GM18861 (cell line): ENCODE measurements around the gene GRAP.
A peak's percentile ranks its signal among the peaks of the same experiment; 100 is the strongest.
"Not testable (repeated sequence)": the region's sequence is repeated elsewhere in the genome, so short reads cannot be mapped to it uniquely, and the experiment has no call there.

Experiments
- ATAC-seq: cut with Tn5 transposase; IDR thresholded peaks from one replicate; pipeline ENCODE4 v1.9.1; 2021; ENCODE audit not compliant: unreplicated experiment

GRAP gene

GRCh38 chr17:19046782-19047375 lies at the start of gene GRAP:
Gene GRAP (minus strand): TSS chr17:19046957. CDS start chr17:19046926, 31 bp downstream.
- ATAC-seq, result not testable (repeated sequence)

GRCh38 chr17:19093684-19094438 lies 47.1 kb upstream of the GRAP start:
- ATAC-seq, result not testable (repeated sequence)

- ATAC-seq, result not testable (repeated sequence)
These were observed 46.3 kb upstream of the GRAP start for GRCh38 chr17:19092737-19093683.

DNA sequence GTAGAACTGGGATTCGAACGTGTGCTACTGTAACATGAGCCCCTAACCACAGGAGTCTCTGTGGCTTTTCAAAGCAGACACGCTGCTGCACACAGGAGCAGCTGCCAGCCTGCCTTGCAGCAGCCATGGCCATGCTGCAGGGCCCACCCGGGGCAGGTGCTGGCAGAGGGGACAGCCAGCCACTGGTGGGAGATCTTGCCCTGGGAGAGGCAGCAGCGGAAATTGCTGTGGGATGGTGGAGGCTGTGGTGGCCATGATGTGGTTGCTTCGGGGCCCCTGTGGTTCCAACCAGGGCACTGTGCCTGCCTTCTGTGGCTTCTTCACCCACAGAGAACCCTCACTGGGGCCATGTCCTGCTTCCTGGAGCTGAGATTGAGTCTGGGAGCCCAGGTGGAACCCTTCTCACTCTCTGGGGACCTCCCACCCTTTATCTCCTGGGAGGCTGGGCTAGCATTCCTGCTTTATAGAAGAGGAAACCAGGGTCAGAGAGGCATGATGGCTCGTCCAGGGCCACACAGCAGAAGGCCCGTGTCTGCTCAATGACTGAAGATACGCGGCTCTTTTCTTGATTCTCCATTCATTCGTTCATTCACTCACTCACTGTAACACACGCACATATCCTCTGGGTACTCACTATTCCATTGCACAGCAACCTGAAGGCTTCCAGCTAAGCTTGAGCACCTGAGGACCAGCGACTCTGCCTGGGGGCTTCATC lies 43.5 kb upstream of the GRAP start:
- ATAC-seq, result peak; percentile 35

DNA sequence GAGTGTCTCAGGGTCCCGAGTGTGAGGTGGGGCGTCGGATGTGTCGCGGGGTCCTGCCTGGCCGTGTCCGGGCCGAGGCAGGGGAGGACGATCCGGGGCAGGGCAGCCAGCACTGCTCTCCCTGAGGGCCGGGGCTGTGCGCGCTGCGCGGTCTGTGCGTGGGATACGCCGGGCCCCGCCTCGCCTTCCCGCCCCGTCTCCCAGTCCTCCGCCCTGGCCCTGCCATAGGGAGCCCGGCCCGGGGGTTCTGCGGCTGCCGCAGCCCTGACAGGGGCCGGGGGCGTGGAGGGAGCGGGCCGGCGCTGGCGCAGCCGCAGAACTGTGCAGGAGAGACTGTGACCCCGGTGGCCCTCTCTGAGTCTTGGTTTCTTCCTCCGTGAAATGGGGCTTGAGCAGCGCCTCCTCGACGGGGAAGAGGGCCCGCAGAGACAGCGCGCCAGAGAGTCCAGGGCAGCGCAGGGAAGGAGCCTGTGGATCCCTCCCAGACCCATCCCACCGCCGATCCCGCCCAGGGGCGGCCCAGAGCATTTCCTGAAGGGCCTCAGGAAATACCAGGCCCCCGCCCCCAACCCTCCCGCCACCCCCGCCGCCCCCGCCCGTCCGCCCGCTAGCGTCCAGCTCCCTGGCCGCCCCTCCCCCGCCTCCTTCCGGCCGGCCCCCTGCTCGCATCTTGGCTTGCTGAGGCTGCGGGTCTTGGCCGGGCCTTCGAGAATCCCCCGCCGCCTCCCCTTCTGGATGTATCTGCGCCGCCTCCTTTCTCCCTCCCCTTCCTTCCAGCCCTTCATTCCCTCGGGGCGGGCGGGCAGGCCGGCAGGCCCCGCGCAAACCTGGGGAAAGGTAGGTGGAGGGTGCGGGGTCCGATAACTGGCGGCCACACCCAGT lies 42.3 kb upstream of the GRAP start:
- ATAC-seq, result not testable (repeated sequence)

GRCh38 chr17:19077386-19077785 lies 30.6 kb upstream of the GRAP start:
- ATAC-seq, result not testable (repeated sequence)

DNA sequence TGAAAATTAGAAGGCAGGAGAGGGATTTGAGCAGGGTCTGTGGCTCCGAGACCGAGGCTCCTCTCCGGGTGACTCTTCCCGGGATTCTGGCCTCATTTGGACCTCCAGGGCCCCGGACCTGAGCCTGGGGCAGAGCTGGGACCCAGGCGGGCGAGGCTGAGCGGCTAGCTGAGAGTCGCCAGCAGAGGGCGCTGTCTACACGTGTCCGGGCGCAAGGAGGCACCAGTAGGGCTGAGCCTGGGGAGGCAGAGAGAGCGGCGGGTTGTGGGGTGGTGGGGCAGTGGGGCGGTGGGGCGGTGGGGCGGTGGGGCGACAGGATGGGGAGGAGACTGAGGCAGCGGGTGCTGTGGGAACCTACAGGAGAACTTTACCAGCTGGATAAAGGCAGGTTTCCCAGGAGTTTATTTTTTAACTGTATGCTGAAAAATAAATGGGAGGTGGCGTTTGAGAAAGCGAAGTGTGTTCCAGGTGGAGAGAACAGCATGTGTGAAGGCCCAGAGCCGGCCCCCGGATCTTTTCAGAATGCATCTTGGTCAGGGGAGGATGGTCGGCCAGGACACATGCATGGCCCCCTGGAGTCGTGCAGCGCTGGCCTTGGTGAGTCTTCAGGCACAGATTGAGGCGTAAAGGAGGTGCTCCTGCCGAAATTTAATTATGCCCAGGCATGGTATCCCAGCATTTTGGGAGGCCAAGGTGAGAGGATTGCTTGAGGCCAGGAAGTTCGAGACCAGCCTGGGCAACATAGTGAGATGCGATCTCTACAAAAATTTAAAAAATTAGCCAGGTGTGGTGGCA lies 29.8 kb upstream of the GRAP start:
- ATAC-seq, result not testable (repeated sequence)

DNA sequence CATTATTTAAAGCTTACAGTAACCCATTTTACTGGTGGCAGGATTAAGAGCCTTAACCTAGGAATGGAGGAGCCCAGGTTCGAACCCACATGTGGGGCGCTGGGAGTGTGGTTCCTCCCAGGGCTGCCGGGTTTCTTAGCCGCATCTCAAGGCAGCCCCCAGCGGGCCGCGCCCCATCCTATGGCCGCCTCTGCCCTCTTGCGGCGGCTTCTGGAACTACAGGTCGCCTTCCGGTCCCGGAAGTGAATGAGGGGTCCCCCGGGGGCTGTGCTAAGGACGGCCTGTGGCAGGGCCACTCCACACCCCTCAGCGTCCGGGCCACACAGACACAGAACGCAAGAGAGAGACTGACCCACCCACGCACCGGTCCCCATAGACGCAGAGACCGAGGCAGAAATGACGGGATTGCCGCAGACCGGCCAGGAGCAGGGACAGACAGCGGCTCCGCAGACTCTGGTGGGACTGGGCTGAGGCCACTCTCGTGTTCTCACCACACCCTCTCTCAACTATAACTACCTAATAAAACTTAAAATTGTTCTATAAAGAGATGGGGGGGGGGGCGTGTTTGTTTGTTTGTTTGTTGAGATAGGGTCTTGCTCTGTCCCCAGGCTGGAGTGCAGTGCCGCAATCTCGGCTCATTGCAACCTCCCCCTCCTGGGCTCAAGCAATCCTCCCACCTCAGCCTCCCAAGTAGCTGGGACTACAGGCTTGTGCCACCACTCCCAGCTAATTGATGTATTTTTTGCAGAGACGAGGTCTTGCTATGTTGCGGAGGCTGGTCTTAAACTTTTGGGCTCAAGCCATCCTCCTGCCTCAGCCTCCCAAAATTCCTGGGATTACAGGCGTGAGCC lies 23.8 kb upstream of the GRAP start:
- ATAC-seq, result peak; percentile 80

- ATAC-seq, result not testable (repeated sequence)
These were observed 17.6 kb upstream of the GRAP start for GRCh38 chr17:19064378-19064777.

- ATAC-seq, result not testable (repeated sequence)
These were observed 16.7 kb upstream of the GRAP start for GRCh38 chr17:19063326-19063956.

- peak; percentile 59 for ATAC-seq
These were observed 16.1 kb upstream of the GRAP start for GRCh38 chr17:19062718-19063325.

DNA sequence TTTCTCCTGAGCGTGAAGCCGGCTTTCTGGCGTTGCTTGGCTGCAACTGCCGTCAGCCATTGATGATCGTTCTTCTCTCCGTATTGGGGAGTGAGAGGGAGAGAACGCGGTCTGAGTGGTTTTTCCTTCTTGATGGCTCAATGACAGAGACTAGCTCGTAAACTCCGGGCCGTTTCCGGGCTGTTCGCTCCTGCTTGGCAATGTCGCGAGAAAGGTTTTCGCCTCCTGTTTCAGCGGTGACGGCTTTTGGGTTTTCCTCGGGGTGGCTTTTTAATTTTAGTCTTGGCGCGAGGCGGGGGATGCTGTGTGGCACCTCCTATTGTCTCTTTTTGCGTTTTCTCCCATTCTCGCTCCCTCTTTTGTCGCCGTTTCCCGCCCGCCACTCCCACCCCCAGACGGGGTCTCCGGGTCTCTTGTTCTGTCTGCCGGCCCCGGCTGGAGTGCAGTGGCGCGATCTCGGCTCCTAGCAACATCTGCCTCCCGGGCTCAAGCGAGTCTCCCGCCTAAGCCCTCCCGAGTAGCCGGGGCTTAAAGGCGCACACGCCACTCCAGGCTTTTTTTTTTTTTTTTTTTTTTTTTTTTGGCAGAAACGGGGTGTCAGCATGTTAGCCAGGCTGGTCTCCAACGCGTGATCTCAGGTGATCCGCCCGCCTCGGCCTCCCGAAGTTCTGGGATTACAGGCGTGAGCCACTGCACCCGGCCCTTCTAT lies 15.4 kb upstream of the GRAP start:
- ATAC-seq, result peak; percentile 85

GRCh38 chr17:19055447-19055846 lies 8.7 kb upstream of the GRAP start:
- not testable (repeated sequence) for ATAC-seq

DNA sequence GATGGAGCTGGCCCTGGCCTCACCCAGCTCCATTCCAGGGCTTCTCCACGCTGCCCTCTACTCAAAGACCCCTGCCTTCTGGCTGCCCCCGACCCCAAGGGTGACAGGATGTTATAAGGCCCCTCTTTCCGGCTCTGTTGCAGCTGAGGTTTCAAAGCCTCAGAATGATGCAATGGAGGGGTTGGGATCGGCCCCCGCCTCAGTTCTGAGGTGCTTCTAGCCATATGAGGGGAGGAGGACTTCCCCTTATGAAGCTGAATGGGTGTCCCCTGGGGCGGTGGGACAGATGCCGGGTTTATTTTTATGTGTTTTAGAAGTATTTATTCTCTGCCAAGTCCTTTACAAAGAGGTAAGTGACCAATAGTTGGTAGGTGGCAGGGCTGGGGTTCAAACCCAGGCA lies 2.1 kb upstream of the GRAP start:
- ATAC-seq, result not testable (repeated sequence)

DNA sequence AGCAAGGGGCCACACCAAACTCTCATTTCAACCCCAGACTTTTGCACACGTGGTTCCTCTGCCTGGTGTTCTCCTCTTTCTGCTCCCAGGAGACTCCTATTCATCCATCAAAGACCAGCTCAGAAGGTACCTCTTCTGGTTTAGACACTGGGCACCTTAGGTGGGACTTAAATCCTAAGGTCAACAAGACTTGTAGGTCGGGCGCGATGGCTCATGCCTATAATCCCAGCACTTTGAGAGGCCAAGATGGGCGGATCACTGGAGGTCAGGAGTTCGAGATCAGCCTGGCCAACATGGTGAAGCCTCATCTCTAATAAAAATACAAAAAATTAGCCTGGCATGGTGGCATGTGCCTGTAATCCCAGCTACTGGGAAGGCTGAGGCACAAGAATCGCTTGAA lies 753 bp upstream of the GRAP start:
- not testable (repeated sequence) for ATAC-seq

- not testable (repeated sequence) for ATAC-seq
These were observed 2.1 kb downstream of the GRAP start for GRCh38 chr17:19044643-19045042.
